ENCODE results near the gene PCBP3. TPM values are rescaled to one million over a fixed set of nuclear protein-coding genes. Genes with fewer than 3 reads are reported as not detected.

PCBP3 gene
- total and polyA plus RNA-seq, 3 experiments from 2014 or later: 0.31 to 0.38 (median 0.35) TPM

DNA sequence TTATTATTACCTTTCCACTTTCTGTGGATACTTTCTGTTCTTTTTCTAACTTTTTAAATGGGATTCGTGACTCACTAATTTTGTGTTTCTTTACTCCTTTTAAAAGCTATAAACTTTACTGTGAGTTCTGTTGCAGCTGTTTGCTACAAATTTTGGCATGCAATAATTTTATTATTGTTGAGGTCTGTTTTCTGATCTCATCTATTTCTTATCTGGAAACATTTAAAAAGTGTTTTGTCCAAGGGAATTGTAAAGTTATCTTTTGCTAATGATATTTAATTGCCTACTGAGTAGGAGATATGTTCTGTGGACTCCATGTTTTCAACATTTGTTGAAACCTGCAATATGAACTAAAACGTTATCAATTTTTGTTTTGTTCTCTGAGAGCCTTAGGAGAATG lies 199.9 kb downstream of the PCBP3 start:
- no peak for DNase-seq
- Mint-ChIP-seq H3K36me3 (peaks cover 0 to 8% (median 2%) of the 10 kb centered on the region in 3 donors), H3K27ac (no peak overlapping the region), H3K9me3 (peaks cover 11 to 15% (median 14%) of the 10 kb centered on the region in 5 donors), H3K27me3 (peaks cover 16 to 45% of the 10 kb centered on the region in 2 donors), H3K4me1 (no peaks in the 10 kb centered on the region), H3K4me3 (no peak overlapping the region)
- Histone ChIP-seq H3K27me3 (ENCODE audit: insufficient read depth, low read length, poor library complexity, severe bottlenecking) (no peaks in the 10 kb centered on the region), H3K27ac (ENCODE audit: low read depth, low read length) (no peak overlapping the region), H3K9me3 (ENCODE audit: low read length) (no peaks in the 10 kb centered on the region), H3K36me3 (ENCODE audit: insufficient read depth, low read length) (no peaks in the 10 kb centered on the region), H3K4me1 (ENCODE audit: insufficient read depth, low read length) (no peaks in the 10 kb centered on the region), H3K4me3 (ENCODE audit: low read length) (no peak overlapping the region)
- ChIA-PET POLR2A (no interaction called here), CTCF (no interaction called here)

DNA sequence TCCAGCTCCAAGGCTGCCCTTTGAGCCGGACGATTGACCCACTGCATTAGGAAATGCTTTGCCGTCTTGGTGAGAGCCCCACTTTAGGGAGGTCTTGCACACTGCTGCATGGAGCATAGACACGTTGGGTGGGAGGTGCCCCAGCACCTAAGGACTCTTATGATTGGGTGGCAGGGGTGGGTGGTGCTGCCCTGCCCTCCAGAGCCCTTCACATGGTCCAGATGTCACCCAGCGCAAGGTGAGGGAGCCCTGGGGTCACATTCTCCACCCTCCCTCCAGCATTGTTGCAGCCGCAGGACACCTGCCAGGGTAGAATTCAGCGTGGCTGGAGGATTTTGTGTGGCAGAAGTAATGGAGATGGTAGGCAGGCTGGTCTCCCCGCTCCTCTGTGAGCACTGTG lies 200.7 kb downstream of the PCBP3 start:
- no peaks in the 10 kb centered on the region for H3K27me3 ChIP-seq (ENCODE audit: insufficient read depth, low read length, poor library complexity, severe bottlenecking)
- H3K9me3 ChIP-seq (ENCODE audit: low read length): no peaks in the 10 kb centered on the region
- ChIA-PET CTCF (no interaction called here), POLR2A (no interaction called here)
- no peaks in the 10 kb centered on the region for H3K36me3 ChIP-seq (ENCODE audit: insufficient read depth, low read length)
- no peak overlapping the region for H3K4me3 ChIP-seq (ENCODE audit: low read length)
- H3K4me1 Mint-ChIP-seq: no peaks in the 10 kb centered on the region
- peaks cover 0 to 8% (median 2%) of the 10 kb centered on the region in 3 donors for H3K36me3 Mint-ChIP-seq
- no peak for DNase-seq
- H3K27me3 Mint-ChIP-seq: peaks cover 16 to 48% of the 10 kb centered on the region in 2 donors
- no peak overlapping the region for H3K27ac ChIP-seq (ENCODE audit: low read depth, low read length)
- H3K4me1 ChIP-seq (ENCODE audit: insufficient read depth, low read length): no peaks in the 10 kb centered on the region
- H3K4me3 Mint-ChIP-seq: no peak overlapping the region
- H3K27ac Mint-ChIP-seq: no peak overlapping the region
- H3K9me3 Mint-ChIP-seq: peaks cover 11 to 15% (median 14%) of the 10 kb centered on the region in 5 donors

DNA sequence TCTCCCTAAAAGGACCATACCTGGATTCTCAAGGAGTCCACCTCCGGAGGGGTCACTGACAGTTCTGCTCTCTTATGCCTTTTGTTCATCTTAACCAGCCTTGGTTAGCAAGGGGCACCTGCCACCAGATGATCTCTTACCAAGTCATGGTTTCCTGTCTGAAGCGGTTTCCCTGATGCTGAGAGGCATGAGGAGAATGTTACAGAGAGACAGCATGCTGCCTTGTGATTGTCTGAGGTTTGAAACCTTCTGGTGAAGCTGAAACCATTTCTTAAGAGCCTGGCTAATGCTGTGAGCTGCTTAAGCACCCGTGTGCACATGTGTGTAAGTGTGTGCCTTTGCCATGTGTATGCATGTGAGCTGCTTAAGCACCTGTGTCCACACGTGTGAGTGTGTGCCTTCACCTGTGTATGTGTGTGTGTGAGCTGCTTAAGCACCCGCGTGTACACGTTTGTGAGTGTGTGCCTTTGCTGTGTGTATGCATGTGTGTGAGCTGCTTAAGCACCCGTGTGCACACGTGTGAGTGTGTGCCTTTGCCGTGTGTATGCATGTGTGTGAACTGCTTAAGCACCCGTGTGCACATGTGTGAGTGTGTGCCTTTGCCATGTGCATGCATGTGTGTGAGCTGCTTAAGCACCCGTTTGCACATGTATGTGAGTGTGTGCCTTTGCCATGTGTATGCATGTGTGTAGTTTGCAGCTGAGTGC lies 201.7 kb downstream of the PCBP3 start:
- H3K27ac Mint-ChIP-seq: no peak overlapping the region
- Histone ChIP-seq H3K9me3 (ENCODE audit: low read length) (no peaks in the 10 kb centered on the region), H3K4me1 (ENCODE audit: insufficient read depth, low read length) (no peaks in the 10 kb centered on the region), H3K4me3 (ENCODE audit: low read length) (no peak overlapping the region), H3K27ac (ENCODE audit: low read depth, low read length) (no peak overlapping the region), H3K27me3 (ENCODE audit: insufficient read depth, low read length, poor library complexity, severe bottlenecking) (no peaks in the 10 kb centered on the region), H3K36me3 (ENCODE audit: insufficient read depth, low read length) (no peaks in the 10 kb centered on the region)
- POLR2A ChIA-PET: no interaction called here
- no peak overlapping the region for H3K4me3 Mint-ChIP-seq
- H3K4me1 Mint-ChIP-seq: no peaks in the 10 kb centered on the region
- H3K9me3 Mint-ChIP-seq: peaks cover 11 to 15% (median 14%) of the 10 kb centered on the region in 5 donors
- CTCF ChIA-PET: no interaction called here
- peaks cover 0 to 8% (median 2%) of the 10 kb centered on the region in 3 donors for H3K36me3 Mint-ChIP-seq
- DNase-seq: no peak
- peaks cover 16 to 56% of the 10 kb centered on the region in 2 donors for H3K27me3 Mint-ChIP-seq

DNA sequence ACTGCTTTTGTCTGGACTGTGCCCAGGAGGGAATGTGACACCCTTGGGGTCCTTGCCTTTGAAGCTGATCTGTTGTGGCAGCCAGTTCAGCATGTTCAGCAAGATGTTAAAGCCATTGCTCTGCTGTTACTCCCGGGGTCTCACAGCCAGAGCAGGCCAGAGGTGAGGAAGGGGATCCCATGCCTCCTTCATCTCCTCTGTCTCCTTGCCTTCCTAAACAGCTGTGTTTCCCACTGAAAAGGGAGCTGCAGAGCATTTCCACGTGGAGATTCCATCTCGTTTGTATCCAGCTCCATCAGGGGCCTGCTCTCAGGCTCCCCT lies 202.2 kb downstream of the PCBP3 start:
- DNase-seq: no peak
- Histone ChIP-seq H3K27me3 (ENCODE audit: insufficient read depth, low read length, poor library complexity, severe bottlenecking) (no peaks in the 10 kb centered on the region), H3K36me3 (ENCODE audit: insufficient read depth, low read length) (no peaks in the 10 kb centered on the region), H3K9me3 (ENCODE audit: low read length) (no peaks in the 10 kb centered on the region), H3K4me3 (ENCODE audit: low read length) (no peak overlapping the region), H3K4me1 (ENCODE audit: insufficient read depth, low read length) (no peaks in the 10 kb centered on the region), H3K27ac (ENCODE audit: low read depth, low read length) (no peak overlapping the region)
- POLR2A ChIA-PET: no interaction called here
- Mint-ChIP-seq H3K4me3 (no peak overlapping the region), H3K36me3 (peaks cover 0 to 8% (median 2%) of the 10 kb centered on the region in 3 donors), H3K4me1 (no peaks in the 10 kb centered on the region), H3K27me3 (peaks cover 16 to 60% of the 10 kb centered on the region in 2 donors), H3K27ac (no peak overlapping the region), H3K9me3 (peaks cover 11 to 15% (median 14%) of the 10 kb centered on the region in 5 donors)
- CTCF ChIA-PET: no interaction called here

DNA sequence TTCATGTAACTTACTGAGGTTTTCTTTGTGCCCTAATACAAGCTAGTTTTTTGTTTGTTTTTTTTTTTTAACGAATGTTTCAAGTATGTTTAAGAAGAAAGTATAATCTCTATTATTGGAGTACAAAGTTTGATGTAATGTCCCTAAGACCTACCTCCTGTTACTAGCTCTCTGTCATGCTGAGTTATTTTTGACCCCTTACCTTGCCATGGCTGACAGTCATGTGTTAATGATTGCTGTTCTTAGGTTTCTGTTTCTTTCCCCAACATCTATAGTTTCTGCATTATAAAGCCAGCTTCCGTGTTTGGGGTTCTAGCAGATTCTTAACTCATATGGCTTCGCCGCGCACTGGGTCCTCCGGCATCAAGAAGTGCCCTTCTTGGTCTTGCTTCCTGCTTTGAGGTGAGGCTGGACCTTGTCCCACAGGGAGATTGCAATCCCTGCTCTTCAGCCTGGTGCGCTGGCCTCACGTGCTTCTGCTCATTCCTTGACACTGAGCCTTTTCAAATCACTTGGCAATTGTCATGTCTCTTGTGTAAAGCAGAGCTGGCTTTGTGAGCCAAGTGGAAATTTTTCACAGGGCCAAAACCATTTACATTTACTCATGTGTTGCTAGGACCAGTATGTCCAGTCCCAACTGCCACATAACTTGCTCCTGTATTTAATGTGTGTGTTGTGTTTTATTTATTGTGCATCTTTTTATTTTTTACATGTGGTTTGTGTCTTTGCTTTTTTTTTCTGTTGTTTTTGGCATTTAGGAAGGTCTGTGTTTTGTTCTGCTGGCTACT lies 203.0 kb downstream of the PCBP3 start:
- Histone ChIP-seq H3K4me1 (ENCODE audit: insufficient read depth, low read length) (no peaks in the 10 kb centered on the region), H3K27ac (ENCODE audit: low read depth, low read length) (no peak overlapping the region), H3K27me3 (ENCODE audit: insufficient read depth, low read length, poor library complexity, severe bottlenecking) (no peaks in the 10 kb centered on the region), H3K9me3 (ENCODE audit: low read length) (no peaks in the 10 kb centered on the region), H3K4me3 (ENCODE audit: low read length) (no peak overlapping the region), H3K36me3 (ENCODE audit: insufficient read depth, low read length) (no peaks in the 10 kb centered on the region)
- POLR2A ChIA-PET: no interaction called here
- no peak overlapping the region for H3K27ac Mint-ChIP-seq
- peaks cover 0 to 3% (median 0%) of the 10 kb centered on the region in 3 donors for H3K36me3 Mint-ChIP-seq
- H3K27me3 Mint-ChIP-seq: peaks cover 11 to 59% of the 10 kb centered on the region in 2 donors
- no peak overlapping the region for H3K4me3 Mint-ChIP-seq
- CTCF ChIA-PET: no interaction called here
- H3K9me3 Mint-ChIP-seq: peaks cover 5 to 9% (median 6%) of the 10 kb centered on the region in 5 donors
- DNase-seq: no peak
- no peaks in the 10 kb centered on the region for H3K4me1 Mint-ChIP-seq

DNA sequence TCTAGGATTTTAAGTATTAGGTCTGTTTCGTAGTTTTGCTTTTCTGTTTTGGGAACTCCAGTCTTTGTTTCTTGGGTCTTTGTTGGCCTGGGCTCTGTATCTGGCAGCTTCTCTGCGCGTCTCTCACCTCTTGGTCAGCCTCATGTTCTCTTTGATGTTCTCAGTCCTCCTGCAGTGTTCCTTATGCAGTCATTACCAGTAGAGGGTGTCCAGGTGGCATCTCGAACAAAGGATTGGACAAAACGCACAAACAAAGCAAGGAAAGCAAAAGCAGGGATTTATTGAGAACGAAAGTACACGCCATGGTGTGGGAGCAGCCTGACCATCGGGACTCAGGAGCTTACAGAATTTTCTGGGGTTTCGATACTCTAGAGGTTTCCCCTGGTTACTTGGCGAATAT lies 204.3 kb downstream of the PCBP3 start:
- no peaks in the 10 kb centered on the region for H3K9me3 Mint-ChIP-seq
- CTCF ChIA-PET: no interaction called here
- POLR2A ChIA-PET: no interaction called here

DNA sequence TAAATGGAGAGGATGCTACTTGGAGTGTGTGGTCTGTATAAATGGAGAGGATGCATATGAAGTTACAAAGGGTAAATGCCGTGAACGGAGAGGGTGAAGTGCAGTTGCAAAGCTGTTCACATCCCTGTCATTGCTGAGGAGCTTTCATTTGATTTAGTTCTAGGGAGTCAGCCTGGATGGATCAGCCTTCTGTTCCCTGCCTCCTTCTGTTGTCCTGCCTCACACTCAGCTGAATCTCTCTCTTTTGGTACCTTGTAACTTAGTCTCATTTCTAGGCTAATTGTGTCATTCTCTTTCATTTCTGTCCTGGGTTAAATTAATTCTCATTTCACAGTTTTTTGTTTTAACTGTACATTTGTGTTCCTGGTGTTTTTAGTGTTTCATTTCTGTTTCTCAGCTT lies 204.8 kb downstream of the PCBP3 start:
- DNase-seq: no peak
- ChIA-PET CTCF (no interaction called here), POLR2A (no interaction called here)
- Mint-ChIP-seq H3K27me3 (peaks cover 16 to 57% of the 10 kb centered on the region in 2 donors), H3K9me3 (no peaks in the 10 kb centered on the region), H3K36me3 (no peaks in the 10 kb centered on the region), H3K4me3 (no peak overlapping the region), H3K4me1 (no peaks in the 10 kb centered on the region), H3K27ac (no peak overlapping the region)
- Histone ChIP-seq H3K27me3 (ENCODE audit: insufficient read depth, low read length, poor library complexity, severe bottlenecking) (no peaks in the 10 kb centered on the region), H3K27ac (ENCODE audit: low read depth, low read length) (no peak overlapping the region), H3K4me3 (ENCODE audit: low read length) (no peak overlapping the region), H3K4me1 (ENCODE audit: insufficient read depth, low read length) (no peaks in the 10 kb centered on the region), H3K36me3 (ENCODE audit: insufficient read depth, low read length) (no peaks in the 10 kb centered on the region), H3K9me3 (ENCODE audit: low read length) (no peaks in the 10 kb centered on the region)

More for the DNA sequence above, 204.3 kb downstream of the PCBP3 start:
- Mint-ChIP-seq H3K27ac (no peak overlapping the region), H3K36me3 (peaks cover 0 to 3% (median 0%) of the 10 kb centered on the region in 3 donors), H3K4me3 (no peak overlapping the region), H3K4me1 (no peaks in the 10 kb centered on the region), H3K27me3 (peaks cover 14 to 58% of the 10 kb centered on the region in 2 donors)
- no peaks in the 10 kb centered on the region for H3K9me3 ChIP-seq (ENCODE audit: low read length)
- no peak overlapping the region for H3K27ac ChIP-seq (ENCODE audit: low read depth, low read length)
- no peaks in the 10 kb centered on the region for H3K4me1 ChIP-seq (ENCODE audit: insufficient read depth, low read length)
- H3K4me3 ChIP-seq (ENCODE audit: low read length): no peak overlapping the region
- H3K36me3 ChIP-seq (ENCODE audit: insufficient read depth, low read length): no peaks in the 10 kb centered on the region
- H3K27me3 ChIP-seq (ENCODE audit: insufficient read depth, low read length, poor library complexity, severe bottlenecking): no peaks in the 10 kb centered on the region
- DNase-seq: no peak

DNA sequence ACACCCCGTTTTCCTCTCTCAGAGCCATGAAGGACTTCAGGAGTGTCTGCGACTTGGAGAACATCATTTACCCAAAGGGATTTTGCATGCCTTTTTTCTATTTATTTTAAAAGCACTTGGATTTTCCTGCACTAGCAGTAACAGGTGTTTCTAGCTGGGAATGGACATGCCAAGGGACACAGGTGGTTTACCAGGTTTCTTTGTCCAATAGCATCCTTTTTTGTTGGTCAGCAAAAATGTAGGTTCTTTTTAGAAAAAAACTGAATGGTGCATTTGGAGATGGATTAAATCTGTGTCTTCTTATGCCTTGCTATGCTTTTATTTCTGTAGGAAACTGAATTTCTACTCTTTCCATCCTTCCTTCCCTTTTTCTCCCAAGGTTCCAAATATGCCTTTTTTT lies 205.3 kb downstream of the PCBP3 start:
- peaks cover 19 to 59% of the 10 kb centered on the region in 2 donors for H3K27me3 Mint-ChIP-seq
- POLR2A ChIA-PET: no interaction called here

More for the DNA sequence above, 205.3 kb downstream of the PCBP3 start:
- Mint-ChIP-seq H3K27ac (no peak overlapping the region), H3K4me3 (no peak overlapping the region), H3K9me3 (no peaks in the 10 kb centered on the region), H3K4me1 (no peaks in the 10 kb centered on the region), H3K36me3 (no peaks in the 10 kb centered on the region)
- Histone ChIP-seq H3K27me3 (ENCODE audit: insufficient read depth, low read length, poor library complexity, severe bottlenecking) (no peaks in the 10 kb centered on the region), H3K27ac (ENCODE audit: low read depth, low read length) (no peak overlapping the region), H3K4me1 (ENCODE audit: insufficient read depth, low read length) (no peaks in the 10 kb centered on the region), H3K9me3 (ENCODE audit: low read length) (no peaks in the 10 kb centered on the region), H3K36me3 (ENCODE audit: insufficient read depth, low read length) (no peaks in the 10 kb centered on the region), H3K4me3 (ENCODE audit: low read length) (no peak overlapping the region)
- CTCF ChIA-PET: no interaction called here
- DNase-seq: no peak
